Right forelimb (tissue), 1 donor: Measurements from ENCODE around the gene CPEB1.
"Not testable (repeated sequence)": the region's sequence is repeated elsewhere in the genome, so short reads cannot be mapped to it uniquely, and the experiment has no call there.

Source experiments
- DNase-seq: peaks from one replicate; pipeline ENCODE4 v3.0.0-alpha.2; 2018

The CPEB1 gene

GRCh38 chr15:82502700-82503339 lies 144.3 kb downstream of the CPEB1 start:
- not testable (repeated sequence) for DNase-seq

DNA sequence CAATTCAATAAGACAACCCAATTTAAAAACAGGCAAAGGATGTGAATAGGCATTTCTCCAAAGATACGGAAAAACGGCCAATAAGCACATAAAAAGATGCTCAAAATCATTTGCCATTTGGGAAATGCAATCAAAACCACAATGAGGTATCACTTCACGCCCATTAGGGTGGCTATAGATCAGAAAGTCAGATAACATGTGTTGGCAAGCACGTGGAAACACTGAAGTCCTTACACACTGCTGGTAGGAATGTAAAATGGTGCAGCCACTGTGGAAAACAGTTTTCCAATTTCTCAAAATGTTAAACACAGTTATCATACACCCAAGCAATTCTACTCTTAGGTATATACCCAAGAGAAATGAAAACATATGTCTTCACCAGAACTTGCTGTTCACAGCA lies 146.4 kb downstream of the CPEB1 start:
- not testable (repeated sequence) for DNase-seq

GRCh38 chr15:82497978-82498377 lies 149.2 kb downstream of the CPEB1 start:
- DNase-seq: not testable (repeated sequence)
